CD4-positive, alpha-beta T cell treated with Interleukin-21 for 1 hour (primary cell): ENCODE data around the gene TBC1D21.

Experiments
- DNase-seq: peaks from one replicate; pipeline ENCODE4 v3.0.0-alpha.2; 2020

TBC1D21 gene

GRCh38 chr15:73891328-73892315, 18.3 kb downstream of the TBC1D21 start:
- no peak for DNase-seq

DNA sequence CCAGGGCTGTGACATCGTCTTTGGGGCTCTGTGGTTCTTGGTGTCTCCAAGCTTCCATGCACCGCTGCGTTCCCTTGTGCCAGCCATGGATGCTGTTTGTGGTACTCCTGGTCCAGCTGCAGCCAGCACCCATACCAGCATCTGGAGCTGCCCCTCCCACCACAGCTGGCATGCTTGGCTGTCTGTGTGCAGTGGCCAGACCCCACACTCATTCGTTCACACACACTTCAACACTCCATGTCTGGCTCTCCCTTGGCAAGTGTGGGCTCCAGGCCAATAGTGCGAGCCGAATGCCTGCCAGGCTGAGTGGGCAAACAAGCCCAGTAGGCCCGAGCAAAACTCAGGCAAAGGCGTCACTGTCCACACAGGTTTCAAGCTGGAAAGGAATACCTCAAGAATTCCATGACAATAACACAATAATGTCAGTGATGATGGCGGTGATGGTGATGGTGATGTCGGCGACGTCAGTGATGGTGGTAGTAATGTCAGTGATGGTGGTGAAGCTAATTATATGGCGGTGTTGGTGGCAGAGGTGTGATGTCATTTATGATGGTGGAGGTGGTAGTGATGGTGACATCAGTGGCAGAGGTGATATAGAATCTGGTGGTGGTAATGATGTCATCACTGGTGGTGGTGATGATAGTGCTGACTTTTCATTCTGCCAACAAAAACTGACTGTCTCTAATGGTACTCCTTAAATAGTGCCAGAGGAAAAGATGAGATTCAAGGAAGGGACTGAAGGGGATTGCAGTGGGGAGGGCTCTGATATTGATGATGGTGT, 19.3 kb downstream of the TBC1D21 start:
- DNase-seq = no peak

- DNase-seq = no peak
These were observed 20.9 kb downstream of the TBC1D21 start for GRCh38 chr15:73894133-73894814.

DNA sequence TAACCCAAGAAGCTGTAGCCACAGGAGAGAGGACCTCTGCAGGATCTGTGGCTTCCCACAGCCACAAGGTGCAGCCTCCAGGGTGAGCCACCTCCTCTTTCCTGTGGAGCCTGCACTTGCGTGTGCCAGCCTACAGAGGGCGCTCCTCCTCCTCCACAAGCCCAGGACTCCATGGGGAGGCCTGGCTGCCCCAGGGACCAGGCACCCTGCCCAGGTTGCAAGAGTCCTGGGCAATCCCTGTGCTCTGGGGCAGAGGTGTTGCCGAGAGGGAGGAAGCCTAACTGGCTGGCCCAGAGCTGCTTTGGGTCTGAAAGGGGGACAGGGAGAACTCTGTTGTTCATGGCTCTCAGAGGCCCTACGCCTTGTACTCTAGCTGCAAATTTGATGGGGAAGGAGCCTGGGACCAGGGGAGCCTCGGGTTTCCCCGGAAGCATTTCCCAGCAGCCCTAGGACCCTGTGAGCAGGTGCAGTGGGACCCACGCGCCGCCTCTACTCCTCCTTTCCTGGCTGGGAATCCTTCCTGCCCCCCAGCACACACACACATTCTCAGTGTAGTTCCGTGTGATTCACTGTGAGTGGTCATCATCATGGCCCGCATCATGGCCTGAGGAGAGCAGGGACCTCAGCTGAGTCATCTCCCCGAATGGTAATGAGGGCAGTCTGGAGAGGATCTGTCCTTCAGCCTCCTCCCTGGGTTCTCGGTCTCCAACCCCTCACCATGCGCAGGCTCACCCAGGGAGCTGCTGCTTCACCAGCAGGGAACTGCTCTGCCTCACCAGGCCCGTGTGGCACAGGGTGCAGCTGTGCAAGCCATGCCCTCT, 24.3 kb downstream of the TBC1D21 start:
- peak; percentile 66 for DNase-seq

- DNase-seq = no peak
These were observed 26.1 kb downstream of the TBC1D21 start for GRCh38 chr15:73899197-73900094.

DNA sequence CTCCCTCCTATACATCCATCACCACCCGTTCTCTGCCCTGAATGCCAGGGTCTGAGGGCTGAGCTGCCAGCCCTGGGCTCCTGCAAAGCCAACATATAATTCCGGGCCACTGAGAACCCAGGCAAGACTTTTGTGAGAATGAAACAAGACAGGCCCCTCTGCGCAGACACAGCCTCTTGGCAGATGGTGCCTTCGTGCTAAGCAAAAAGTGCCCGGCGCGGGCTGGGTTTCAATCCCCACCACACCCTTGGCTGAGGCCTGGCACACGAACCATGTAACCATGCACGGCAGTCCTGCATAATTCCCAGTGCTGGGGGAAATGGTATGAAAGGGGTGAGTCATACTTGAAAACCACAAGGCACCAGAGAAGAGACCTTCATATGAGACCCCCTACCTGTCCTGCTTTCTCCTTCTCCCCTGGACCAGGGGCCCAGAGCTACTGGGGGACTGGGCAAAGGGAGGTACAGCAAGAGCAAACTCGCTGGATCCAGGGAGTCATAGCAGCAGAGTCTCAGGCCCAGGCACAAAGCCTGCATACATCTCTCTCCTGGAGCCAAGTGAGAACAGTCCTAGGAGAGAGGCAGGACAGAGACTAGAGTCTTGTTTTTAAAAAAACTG, 26.8 kb downstream of the TBC1D21 start:
- DNase-seq = no peak

DNA sequence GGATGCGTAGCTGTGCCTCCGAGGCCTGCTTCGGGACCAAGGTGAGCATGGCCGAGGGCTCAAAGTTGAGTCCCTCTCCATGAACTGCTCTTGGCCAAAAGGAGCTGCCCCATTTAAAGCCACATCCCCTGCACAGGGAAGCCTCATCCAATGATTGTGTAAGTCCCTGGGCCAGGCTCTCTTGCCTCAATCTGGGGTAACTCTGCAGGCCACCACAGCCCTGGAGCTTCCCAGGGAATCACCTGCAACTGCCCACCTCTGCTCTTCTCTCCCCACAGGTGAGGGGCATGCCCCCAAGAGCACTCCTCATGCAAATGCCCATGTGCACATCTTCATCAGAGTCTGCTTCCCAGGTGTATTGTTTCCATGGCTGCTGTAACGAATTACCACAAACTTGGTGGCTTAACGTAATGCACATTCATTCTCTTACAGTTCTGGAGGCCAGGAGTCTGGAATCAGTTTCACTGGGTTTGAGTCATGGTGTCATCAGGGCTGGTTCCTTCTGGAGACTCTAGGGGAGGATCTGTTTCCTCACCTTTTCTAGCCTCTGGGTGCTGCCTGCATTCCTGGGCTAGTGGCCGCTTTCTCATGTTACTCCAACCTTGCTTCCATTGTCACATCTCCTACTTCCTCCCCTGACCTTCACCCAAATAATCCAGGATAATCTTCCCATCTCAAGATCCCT, 27.9 kb downstream of the TBC1D21 start:
- no peak for DNase-seq

DNA sequence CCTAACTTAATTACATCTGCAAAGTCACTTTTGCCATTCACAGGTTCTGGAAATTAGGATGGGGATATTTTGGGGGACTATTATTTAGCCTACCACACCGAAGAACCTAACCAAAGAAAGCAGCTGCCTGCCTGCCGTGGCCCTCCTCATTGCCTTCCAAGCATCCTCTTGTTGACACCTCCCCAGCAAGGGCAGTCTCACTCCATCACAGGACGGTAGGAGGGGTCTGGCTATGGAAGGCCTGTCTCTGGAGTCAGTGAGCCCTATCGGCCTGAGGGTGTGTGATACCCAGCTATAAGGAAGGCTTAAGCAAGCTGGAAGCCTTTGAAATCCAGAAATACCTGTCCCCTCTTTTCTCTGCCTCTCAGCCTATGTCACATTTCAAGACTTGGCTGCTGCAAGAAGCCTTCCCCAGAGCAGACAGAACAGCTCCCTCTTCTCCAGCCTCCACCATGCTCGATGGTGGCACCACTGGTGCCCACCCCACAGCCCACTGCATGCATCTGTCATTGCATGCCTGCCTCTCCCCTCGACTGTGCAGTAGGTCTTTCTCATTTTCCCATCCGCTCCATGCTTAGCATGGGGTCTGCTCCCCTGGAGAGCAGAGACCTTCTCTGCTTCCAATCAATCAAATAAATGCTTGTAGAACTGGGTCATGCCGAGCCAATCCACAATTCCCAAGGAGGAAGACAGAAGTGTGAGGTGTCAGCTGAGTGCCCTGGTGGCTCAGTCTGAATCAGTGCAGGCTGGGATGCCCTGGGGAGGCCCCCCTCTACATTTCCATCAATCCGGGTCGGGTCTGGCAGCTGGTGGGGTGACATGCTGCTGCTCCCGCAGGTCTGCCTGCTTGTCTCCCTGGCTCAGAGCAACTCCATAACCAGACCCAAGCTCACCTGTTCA, 29.0 kb downstream of the TBC1D21 start:
- no peak for DNase-seq

DNA sequence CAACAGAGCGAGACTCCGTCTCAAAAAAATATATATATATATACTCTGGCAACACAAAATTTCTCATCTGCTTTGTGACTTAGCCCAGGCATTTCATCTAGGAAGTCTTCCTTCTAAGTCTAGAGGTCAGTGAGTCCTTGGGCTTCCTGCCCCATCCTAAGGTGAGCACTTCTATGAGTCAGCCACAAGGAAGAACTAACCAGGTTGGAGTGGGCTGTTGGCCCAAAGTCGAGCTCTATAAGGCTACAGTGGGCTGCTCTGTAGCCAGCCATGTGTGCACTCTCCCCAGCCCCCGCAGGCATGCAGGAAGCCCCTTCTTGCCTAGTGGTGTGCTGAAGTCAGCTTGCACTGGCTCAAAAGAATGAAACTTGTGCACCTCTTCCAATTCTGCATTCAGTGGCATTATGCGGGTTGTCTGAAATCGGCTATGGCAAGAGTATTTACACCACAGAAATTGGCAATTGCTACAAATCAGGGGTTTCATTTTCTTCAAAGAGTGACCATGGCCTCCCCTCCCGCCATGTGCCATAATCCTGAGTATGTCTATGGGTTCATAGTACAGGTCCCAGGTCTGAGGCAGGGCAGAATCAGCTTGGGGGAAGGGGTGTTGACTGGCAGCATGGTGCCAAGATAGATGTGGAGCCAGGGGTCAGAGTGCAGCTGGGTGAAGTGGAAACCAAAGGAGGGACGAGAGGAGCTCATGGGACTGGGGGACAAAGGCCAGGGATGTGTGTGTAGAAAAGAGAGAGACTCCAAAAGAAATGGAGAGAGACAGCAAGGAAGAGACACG, 30.9 kb downstream of the TBC1D21 start:
- no peak for DNase-seq

DNA sequence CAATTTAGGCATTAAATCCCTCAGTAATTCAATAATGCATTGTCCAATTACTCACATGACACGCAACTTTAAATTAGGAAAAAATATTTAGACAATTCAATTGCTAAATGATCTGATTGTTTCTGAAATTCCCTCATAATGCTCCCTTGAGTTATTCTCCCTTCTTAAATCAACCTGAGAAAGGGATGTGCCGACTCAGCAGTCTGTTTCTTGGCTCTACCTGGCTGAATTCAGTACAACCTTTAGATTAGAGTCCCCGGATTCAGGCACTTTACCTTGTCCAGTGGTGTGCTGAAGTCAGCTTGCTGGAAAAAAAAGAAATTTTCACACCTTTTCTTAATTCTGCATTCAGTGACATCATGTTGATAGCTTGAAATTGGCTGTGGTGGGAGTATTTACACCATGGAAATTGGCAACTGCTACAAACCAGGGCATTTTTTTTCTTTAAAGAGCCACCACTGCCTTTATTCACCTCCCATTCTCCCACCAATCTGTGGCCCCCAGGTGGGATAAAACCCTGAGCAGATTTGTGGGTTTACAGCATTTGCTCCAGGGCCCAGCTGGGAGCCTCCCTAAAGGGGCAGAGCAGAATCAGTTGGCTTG, 32.0 kb downstream of the TBC1D21 start:
- no peak for DNase-seq

- DNase-seq = no peak
These were observed 33.1 kb downstream of the TBC1D21 start for GRCh38 chr15:73906346-73907034.

DNA sequence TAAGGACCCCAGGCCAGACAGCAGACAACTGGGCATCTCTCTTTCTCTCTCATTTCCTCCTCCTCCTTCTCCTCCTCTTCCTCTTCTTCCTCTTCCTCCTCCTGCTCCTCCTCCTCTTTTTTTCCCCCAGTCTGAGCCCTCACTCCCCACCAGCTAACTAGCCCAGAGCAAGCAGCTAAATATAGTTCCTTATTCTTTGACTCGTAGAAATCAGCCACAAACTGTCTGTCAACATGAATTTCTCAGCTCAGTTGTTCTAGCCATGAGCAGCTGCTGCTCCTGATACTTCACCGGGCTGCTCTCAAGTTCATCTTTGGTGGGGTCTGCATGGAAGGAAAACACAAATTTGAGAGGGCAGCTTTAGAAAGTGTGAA, 33.7 kb downstream of the TBC1D21 start:
- no peak for DNase-seq

DNA sequence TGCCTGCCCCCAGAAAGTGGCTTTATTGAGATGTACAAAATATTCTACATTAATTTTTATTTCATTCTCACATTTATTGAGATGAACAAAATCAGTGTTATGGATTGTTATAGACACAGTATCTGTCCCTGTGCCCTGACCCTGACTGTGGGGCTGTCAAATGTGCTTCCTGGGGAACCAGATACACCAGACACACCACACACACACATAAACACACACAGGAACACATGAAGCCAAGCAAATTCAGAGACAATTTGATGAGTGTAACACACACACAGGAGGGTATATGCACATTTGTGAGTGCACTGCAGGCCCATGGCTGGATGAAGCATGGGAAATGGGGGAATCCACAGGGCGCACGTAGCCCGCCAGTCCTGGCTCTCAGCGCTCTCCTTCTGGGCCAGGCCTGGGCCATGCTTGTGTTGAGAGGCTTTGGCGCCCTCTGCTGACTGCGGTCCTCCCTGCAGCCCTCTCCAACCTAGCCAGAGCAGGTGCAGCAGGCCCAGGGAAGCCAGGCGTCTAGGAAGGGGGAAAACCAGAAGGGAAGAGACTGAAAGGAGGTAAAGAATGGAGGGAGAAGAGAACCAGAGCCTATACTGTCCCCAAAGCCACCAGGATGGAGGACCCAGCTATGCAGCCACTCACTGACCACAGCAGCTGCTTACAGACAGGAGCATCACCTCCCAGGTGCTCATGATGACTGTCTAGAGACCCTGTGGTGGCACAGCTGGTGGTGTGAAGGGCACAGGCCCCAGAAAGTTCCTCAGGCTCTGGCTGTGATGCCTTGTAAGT, 34.9 kb downstream of the TBC1D21 start:
- DNase-seq = peak; percentile 71

GRCh38 chr15:73908822-73909122, 35.4 kb downstream of the TBC1D21 start:
- no peak for DNase-seq

- DNase-seq = no peak
These were observed 36.3 kb downstream of the TBC1D21 start for GRCh38 chr15:73909651-73910050.

GRCh38 chr15:73910522-73911303, 37.3 kb downstream of the TBC1D21 start:
- no peak for DNase-seq
